HCT116 (cell line): Measurements from ENCODE around the gene LIPE.

Experiments
- CTCF ChIP-seq, 3 experiments: fragments of 200-600 bp in 1 of 3; sonication (generic) in 1 of 3; IDR thresholded peaks in 2 of 3; conservative IDR thresholded peaks in 1 of 3; 2 replicates each; pipeline ENCODE4 v1.5.1; 2012 to 2017; ENCODE audit warnings: low read depth in 2 of 3, low read length in 2 of 3, antibody characterized with exemption in 1 of 3, borderline replicate concordance in 1 of 3, control low read depth in 1 of 3, mild to moderate bottlenecking in 1 of 3, mixed read lengths in 1 of 3, mixed run types in 1 of 3, moderate library complexity in 1 of 3; ENCODE audit not compliant: insufficient read depth in 1 of 3
- EGR1 ChIP-seq: IDR thresholded peaks from 2 replicates; pipeline ENCODE4 v1.6.1; 2012; ENCODE audit warnings: low read depth
- EZH2phosphoT487 ChIP-seq: fragments of 200-600 bp; IDR thresholded peaks from 2 replicates; pipeline ENCODE4 v1.6.1; 2018; ENCODE audit warnings: antibody characterized with exemption, borderline replicate concordance
- MAX ChIP-seq: IDR thresholded peaks from 2 replicates; pipeline ENCODE4 v1.6.1; 2012
- POLR2A ChIP-seq: IDR thresholded peaks from 2 replicates; pipeline ENCODE4 v1.7.0; 2011; ENCODE audit warnings: borderline replicate concordance; ENCODE audit not compliant: insufficient read depth, insufficient read length; ENCODE audit errors: extremely low read depth
- POLR2AphosphoS5 ChIP-seq: IDR thresholded peaks from 2 replicates; pipeline ENCODE4 v1.6.1; 2011; ENCODE audit warnings: mild to moderate bottlenecking, low read depth, low read length, moderate library complexity
- RAD21 ChIP-seq: IDR thresholded peaks from 2 replicates; pipeline ENCODE4 v1.6.1; 2012; ENCODE audit warnings: low read depth, mild to moderate bottlenecking
- SP1 ChIP-seq: IDR thresholded peaks from 2 replicates; pipeline ENCODE4 v1.6.1; 2012; ENCODE audit warnings: low read depth
- ZNF274 ChIP-seq: fragments of 200-500 bp; sonication (Bioruptor generic); IDR thresholded peaks from 2 replicates; pipeline ENCODE4 v1.6.1; 2014; ENCODE audit warnings: mild to moderate bottlenecking, low read depth, low read length, inconsistent platforms
- TF ChIP-seq, protein P1 (sequence below): IDR thresholded peaks from 2 replicates; pipeline ENCODE4 v1.6.1; 2012; ENCODE audit warnings: low read depth

GRCh38 chr19:42407816-42408175, 19.4 kb downstream of the LIPE start:
- TF ChIP-seq CTCF (IDR thresholded peaks at IDR 0.05 in 2 of 3, conservative IDR thresholded peaks at IDR 0.05 in 1 of 3; ENCODE audit: borderline replicate concordance in 1 of 3, insufficient read depth in 1 of 3, low read depth in 2 of 3, low read length in 2 of 3) (no peak), EGR1 (no peak), EZH2phosphoT487 (no peak), SP1 (no peak), ZNF274 (no peak), POLR2A (no peak), POLR2AphosphoS5 (no peak), MAX (no peak), RAD21 (no peak)
- TF ChIP-seq, protein P1, sequence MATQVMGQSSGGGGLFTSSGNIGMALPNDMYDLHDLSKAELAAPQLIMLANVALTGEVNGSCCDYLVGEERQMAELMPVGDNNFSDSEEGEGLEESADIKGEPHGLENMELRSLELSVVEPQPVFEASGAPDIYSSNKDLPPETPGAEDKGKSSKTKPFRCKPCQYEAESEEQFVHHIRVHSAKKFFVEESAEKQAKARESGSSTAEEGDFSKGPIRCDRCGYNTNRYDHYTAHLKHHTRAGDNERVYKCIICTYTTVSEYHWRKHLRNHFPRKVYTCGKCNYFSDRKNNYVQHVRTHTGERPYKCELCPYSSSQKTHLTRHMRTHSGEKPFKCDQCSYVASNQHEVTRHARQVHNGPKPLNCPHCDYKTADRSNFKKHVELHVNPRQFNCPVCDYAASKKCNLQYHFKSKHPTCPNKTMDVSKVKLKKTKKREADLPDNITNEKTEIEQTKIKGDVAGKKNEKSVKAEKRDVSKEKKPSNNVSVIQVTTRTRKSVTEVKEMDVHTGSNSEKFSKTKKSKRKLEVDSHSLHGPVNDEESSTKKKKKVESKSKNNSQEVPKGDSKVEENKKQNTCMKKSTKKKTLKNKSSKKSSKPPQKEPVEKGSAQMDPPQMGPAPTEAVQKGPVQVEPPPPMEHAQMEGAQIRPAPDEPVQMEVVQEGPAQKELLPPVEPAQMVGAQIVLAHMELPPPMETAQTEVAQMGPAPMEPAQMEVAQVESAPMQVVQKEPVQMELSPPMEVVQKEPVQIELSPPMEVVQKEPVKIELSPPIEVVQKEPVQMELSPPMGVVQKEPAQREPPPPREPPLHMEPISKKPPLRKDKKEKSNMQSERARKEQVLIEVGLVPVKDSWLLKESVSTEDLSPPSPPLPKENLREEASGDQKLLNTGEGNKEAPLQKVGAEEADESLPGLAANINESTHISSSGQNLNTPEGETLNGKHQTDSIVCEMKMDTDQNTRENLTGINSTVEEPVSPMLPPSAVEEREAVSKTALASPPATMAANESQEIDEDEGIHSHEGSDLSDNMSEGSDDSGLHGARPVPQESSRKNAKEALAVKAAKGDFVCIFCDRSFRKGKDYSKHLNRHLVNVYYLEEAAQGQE, result no peak
